SK-N-SH treated with all-trans-retinoic acid at 6 μM for 48 hours (cell line): ENCODE results near the gene MTREX.

Experiments
- ATAC-seq: fragments of 200-7000 bp; cut with Tn5 transposase; 3 replicates; pipeline ENCODE4 v1.9.1; 2020; ENCODE audit warnings: mild to moderate bottlenecking, moderate library complexity
- ARNTL ChIP-seq: fragments of 450-650 bp; formaldehyde crosslinking; IDR thresholded peaks from 2 replicates; pipeline ENCODE4 v1.5.0; 2020; ENCODE audit warnings: low read depth, mild to moderate bottlenecking, moderate library complexity, borderline replicate concordance
- BACH2 ChIP-seq: fragments of 250-450 bp; sonication (Bioruptor Pico); IDR thresholded peaks from 2 replicates; pipeline ENCODE4 v1.9.0; 2021; ENCODE audit warnings: mild to moderate bottlenecking, borderline replicate concordance
- CREB5 ChIP-seq: fragments of 250-450 bp; sonication (Bioruptor Pico); IDR thresholded peaks from 2 replicates; pipeline ENCODE4 v1.5.1; 2020; ENCODE audit warnings: low read depth, mild to moderate bottlenecking, moderate library complexity
- CSDC2 ChIP-seq: fragments of 250-450 bp; sonication (Bioruptor Pico); IDR thresholded peaks from 2 replicates; pipeline ENCODE4 v1.5.0; 2020; ENCODE audit warnings: mild to moderate bottlenecking, moderate library complexity
- ESRRG ChIP-seq: fragments of 250-450 bp; sonication (Bioruptor Pico); IDR thresholded peaks from 2 replicates; pipeline ENCODE4 v1.6.1; 2021; ENCODE audit warnings: mild to moderate bottlenecking
- GLIS3 ChIP-seq: fragments of 250-450 bp; sonication (Bioruptor Pico); IDR thresholded peaks from 2 replicates; pipeline ENCODE4 v1.5.0; 2020; ENCODE audit warnings: mild to moderate bottlenecking, moderate library complexity
- ISL1 ChIP-seq: fragments of 250-450 bp; sonication (Bioruptor Pico); IDR thresholded peaks from 2 replicates; pipeline ENCODE4 v2.1.2; 2022; ENCODE audit warnings: mild to moderate bottlenecking, moderate library complexity
- OSR1 ChIP-seq: fragments of 250-450 bp; sonication (Bioruptor Pico); IDR thresholded peaks from 2 replicates; pipeline ENCODE4 v1.8.0; 2022; ENCODE audit warnings: moderate library complexity, mild to moderate bottlenecking, inconsistent platforms
- PATZ1 ChIP-seq: fragments of 250-450 bp; sonication (Bioruptor Pico); IDR thresholded peaks from 2 replicates; pipeline ENCODE4 v1.8.0; 2020; ENCODE audit warnings: mild to moderate bottlenecking, moderate library complexity, borderline replicate concordance
- RARB ChIP-seq: fragments of 250-450 bp; sonication (Bioruptor Pico); IDR thresholded peaks from 2 replicates; pipeline ENCODE4 v1.8.0; 2021; ENCODE audit warnings: mild to moderate bottlenecking, moderate library complexity
- SNAI2 ChIP-seq: fragments of 250-450 bp; sonication (Bioruptor Pico); IDR thresholded peaks from 2 replicates; pipeline ENCODE4 v1.5.0; 2020; ENCODE audit warnings: mild to moderate bottlenecking, moderate library complexity
- TOX ChIP-seq: fragments of 250-450 bp; sonication (Bioruptor Pico); IDR thresholded peaks from 2 replicates; pipeline ENCODE4 v1.8.0; 2021; ENCODE audit warnings: mild to moderate bottlenecking, moderate library complexity, borderline replicate concordance
- TSHZ2 ChIP-seq: fragments of 250-450 bp; sonication (Bioruptor Pico); IDR thresholded peaks from 2 replicates; pipeline ENCODE4 v1.5.0; 2020; ENCODE audit warnings: mild to moderate bottlenecking, moderate library complexity
- ZC3H10 ChIP-seq: fragments of 250-450 bp; sonication (Bioruptor Pico); IDR thresholded peaks from 2 replicates; pipeline ENCODE4 v1.5.1; 2021; ENCODE audit warnings: mild to moderate bottlenecking, moderate library complexity
- ZFP3 ChIP-seq: fragments of 250-450 bp; sonication (Bioruptor Pico); IDR thresholded peaks from 2 replicates; pipeline ENCODE4 v1.5.0; 2020; ENCODE audit warnings: mild to moderate bottlenecking, moderate library complexity
- ZFP30 ChIP-seq: fragments of 450-650 bp; formaldehyde crosslinking; IDR thresholded peaks from 2 replicates; pipeline ENCODE4 v1.5.0; 2022; ENCODE audit warnings: mild to moderate bottlenecking, moderate library complexity
- ZNF565 ChIP-seq: fragments of 450-650 bp; formaldehyde crosslinking; conservative IDR thresholded peaks from 2 replicates; pipeline ENCODE4 v1.5.0; 2020; ENCODE audit warnings: low read depth, mild to moderate bottlenecking, moderate library complexity
- ZNF70 ChIP-seq: fragments of 450-650 bp; formaldehyde crosslinking; IDR thresholded peaks from 2 replicates; pipeline ENCODE4 v1.5.0; 2020; ENCODE audit warnings: mild to moderate bottlenecking, moderate library complexity
- TF ChIP-seq, protein P1 (sequence below): fragments of 250-450 bp; sonication (Bioruptor Pico); IDR thresholded peaks from 2 replicates; pipeline ENCODE4 v1.8.0; 2021; ENCODE audit warnings: low read depth, mild to moderate bottlenecking, moderate library complexity, borderline replicate concordance
- TF ChIP-seq, protein P2 (sequence below): fragments of 250-450 bp; sonication (Bioruptor Pico); IDR thresholded peaks from 2 replicates; pipeline ENCODE4 v1.5.1; 2021; ENCODE audit warnings: mild to moderate bottlenecking, moderate library complexity

MTREX gene

GRCh38 chr5:55385227-55385626, 77.4 kb downstream of the MTREX start:
- TF ChIP-seq ZNF70: no peak
- TF ChIP-seq ZC3H10: no peak
- TF ChIP-seq BACH2 (CRISPR knock-in tag): no peak
- no peak for TF ChIP-seq OSR1 (CRISPR knock-in tag)
- TF ChIP-seq ZFP30 (CRISPR knock-in tag): no peak
- no peak for TF ChIP-seq TSHZ2 (CRISPR knock-in tag)
- no peak for ATAC-seq

- TF ChIP-seq ZNF565 (CRISPR knock-in tag): no peak
- TF ChIP-seq, protein P1, sequence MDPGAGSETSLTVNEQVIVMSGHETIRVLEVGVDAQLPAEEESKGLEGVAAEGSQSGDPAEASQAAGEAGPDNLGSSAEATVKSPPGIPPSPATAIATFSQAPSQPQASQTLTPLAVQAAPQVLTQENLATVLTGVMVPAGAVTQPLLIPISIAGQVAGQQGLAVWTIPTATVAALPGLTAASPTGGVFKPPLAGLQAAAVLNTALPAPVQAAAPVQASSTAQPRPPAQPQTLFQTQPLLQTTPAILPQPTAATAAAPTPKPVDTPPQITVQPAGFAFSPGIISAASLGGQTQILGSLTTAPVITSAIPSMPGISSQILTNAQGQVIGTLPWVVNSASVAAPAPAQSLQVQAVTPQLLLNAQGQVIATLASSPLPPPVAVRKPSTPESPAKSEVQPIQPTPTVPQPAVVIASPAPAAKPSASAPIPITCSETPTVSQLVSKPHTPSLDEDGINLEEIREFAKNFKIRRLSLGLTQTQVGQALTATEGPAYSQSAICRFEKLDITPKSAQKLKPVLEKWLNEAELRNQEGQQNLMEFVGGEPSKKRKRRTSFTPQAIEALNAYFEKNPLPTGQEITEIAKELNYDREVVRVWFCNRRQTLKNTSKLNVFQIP (CRISPR knock-in tag): no peak
- TF ChIP-seq CSDC2 (CRISPR knock-in tag): no peak
- no peak for TF ChIP-seq TOX (CRISPR knock-in tag)
- no peak for TF ChIP-seq ESRRG (CRISPR knock-in tag)
- TF ChIP-seq TSHZ2 (CRISPR knock-in tag): no peak
- no peak for TF ChIP-seq ZFP3
- TF ChIP-seq RARB: no peak
- TF ChIP-seq ZFP30 (CRISPR knock-in tag): no peak
- TF ChIP-seq GLIS3 (CRISPR knock-in tag): no peak
- TF ChIP-seq, protein P2, sequence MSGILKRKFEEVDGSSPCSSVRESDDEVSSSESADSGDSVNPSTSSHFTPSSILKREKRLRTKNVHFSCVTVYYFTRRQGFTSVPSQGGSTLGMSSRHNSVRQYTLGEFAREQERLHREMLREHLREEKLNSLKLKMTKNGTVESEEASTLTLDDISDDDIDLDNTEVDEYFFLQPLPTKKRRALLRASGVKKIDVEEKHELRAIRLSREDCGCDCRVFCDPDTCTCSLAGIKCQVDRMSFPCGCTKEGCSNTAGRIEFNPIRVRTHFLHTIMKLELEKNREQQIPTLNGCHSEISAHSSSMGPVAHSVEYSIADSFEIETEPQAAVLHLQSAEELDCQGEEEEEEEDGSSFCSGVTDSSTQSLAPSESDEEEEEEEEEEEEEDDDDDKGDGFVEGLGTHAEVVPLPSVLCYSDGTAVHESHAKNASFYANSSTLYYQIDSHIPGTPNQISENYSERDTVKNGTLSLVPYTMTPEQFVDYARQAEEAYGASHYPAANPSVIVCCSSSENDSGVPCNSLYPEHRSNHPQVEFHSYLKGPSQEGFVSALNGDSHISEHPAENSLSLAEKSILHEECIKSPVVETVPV (CRISPR knock-in tag): no peak
- TF ChIP-seq OSR1 (CRISPR knock-in tag): no peak
- TF ChIP-seq, all 23 proteins: peak for 0
- ATAC-seq: no peak
Measured at GRCh38 chr5:55385846-55386245, 78.1 kb downstream of the MTREX start.

DNA sequence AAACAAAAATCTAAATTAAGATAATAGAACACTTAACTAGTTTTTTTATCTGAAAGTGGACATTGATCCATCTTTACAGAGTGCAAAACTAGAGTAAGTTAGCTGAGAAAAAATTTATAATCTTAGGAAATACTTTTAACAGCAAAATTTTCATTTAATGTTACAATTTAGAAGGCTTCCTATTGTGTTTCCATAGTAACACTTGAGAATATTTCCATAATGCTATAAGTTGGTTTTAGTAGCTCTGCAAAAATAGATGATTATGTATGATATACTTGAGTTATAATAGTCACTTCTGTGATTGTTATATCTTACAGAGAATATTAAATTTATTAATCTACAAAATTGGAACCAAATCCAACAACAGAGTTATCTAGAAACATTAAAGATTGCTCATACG, 78.6 kb downstream of the MTREX start:
- no peak for TF ChIP-seq ESRRG (CRISPR knock-in tag)
- TF ChIP-seq ARNTL (CRISPR knock-in tag): no peak
- no peak for TF ChIP-seq ISL1 (CRISPR knock-in tag)
- TF ChIP-seq PATZ1 (CRISPR knock-in tag): no peak
- no peak for TF ChIP-seq RARB
- TF ChIP-seq OSR1 (CRISPR knock-in tag): no peak
- TF ChIP-seq CREB5: no peak
- no peak for TF ChIP-seq CSDC2 (CRISPR knock-in tag)
- TF ChIP-seq ZNF70: no peak
- TF ChIP-seq TOX (CRISPR knock-in tag): no peak
- TF ChIP-seq ZFP3: no peak
- TF ChIP-seq, protein P1 (CRISPR knock-in tag): no peak
- no peak for TF ChIP-seq SNAI2 (CRISPR knock-in tag)
- TF ChIP-seq, all 23 proteins: peak for 0
- no peak for ATAC-seq
